GM12801 (cell line): ENCODE measurements around the gene UROC1.

ENCODE experiments used
- TF ChIP-seq, protein P1 (sequence below): IDR thresholded peaks from one replicate; pipeline ENCODE4 v1.5.1; 2011; ENCODE audit warnings: control low read depth; ENCODE audit not compliant: insufficient read length; ENCODE audit errors: extremely low read depth

Gene UROC1

DNA sequence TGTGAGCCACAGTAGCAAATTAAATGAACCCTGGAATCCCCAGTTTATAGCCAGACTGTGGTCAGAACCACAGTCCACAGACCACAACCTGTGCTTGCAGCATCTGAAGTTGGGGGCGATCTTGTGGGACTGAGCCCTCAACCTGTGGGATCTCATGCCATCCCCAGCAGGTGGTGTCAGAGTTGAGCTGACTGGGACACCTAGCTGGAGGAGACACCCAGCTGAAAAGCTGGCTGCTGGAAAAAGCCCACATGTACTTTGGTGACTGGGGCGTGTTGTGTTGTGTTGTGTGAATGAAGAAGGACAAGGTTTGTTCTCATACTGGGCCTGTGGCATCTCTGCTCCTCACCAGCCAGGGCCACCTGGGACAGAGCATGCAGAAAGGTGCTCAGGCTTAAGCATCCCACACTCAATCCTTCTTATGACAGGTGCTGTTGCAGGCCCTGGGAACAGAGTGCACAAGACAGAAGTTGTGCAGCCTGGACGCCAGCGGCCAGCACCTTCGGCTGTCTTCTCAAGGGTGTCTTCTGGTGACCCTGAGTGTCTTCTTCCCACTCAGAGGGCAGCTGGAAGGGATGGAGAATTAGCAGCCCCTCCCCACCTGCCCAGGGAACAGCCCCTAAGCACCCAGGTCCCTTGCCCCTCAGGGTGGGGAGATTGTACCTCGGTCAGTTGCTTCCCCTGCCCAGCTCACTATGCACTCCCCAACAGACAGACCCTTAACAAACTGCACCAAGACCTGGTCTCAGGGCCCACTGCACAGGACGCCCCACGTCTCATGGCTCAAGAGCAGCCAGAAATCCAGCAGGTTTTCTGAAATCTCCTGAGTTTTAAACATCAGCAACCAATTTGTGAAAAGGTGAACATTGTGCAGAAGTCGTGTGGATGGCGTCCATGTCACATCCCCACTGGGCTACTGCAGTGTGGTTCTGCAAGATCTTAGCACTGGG is 2.2 kb upstream of the UROC1 start:
- TF ChIP-seq, protein P1, sequence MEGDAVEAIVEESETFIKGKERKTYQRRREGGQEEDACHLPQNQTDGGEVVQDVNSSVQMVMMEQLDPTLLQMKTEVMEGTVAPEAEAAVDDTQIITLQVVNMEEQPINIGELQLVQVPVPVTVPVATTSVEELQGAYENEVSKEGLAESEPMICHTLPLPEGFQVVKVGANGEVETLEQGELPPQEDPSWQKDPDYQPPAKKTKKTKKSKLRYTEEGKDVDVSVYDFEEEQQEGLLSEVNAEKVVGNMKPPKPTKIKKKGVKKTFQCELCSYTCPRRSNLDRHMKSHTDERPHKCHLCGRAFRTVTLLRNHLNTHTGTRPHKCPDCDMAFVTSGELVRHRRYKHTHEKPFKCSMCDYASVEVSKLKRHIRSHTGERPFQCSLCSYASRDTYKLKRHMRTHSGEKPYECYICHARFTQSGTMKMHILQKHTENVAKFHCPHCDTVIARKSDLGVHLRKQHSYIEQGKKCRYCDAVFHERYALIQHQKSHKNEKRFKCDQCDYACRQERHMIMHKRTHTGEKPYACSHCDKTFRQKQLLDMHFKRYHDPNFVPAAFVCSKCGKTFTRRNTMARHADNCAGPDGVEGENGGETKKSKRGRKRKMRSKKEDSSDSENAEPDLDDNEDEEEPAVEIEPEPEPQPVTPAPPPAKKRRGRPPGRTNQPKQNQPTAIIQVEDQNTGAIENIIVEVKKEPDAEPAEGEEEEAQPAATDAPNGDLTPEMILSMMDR: no peak

GRCh38 chr3:126518779-126519177 is 1.2 kb upstream of the UROC1 start:
- TF ChIP-seq, protein P1: no peak

- TF ChIP-seq, protein P1: no peak
These were observed 609 bp upstream of the UROC1 start for GRCh38 chr3:126517986-126518778.

- TF ChIP-seq, protein P1: no peak
These were observed 660 bp downstream of the UROC1 start for GRCh38 chr3:126516936-126517290.

DNA sequence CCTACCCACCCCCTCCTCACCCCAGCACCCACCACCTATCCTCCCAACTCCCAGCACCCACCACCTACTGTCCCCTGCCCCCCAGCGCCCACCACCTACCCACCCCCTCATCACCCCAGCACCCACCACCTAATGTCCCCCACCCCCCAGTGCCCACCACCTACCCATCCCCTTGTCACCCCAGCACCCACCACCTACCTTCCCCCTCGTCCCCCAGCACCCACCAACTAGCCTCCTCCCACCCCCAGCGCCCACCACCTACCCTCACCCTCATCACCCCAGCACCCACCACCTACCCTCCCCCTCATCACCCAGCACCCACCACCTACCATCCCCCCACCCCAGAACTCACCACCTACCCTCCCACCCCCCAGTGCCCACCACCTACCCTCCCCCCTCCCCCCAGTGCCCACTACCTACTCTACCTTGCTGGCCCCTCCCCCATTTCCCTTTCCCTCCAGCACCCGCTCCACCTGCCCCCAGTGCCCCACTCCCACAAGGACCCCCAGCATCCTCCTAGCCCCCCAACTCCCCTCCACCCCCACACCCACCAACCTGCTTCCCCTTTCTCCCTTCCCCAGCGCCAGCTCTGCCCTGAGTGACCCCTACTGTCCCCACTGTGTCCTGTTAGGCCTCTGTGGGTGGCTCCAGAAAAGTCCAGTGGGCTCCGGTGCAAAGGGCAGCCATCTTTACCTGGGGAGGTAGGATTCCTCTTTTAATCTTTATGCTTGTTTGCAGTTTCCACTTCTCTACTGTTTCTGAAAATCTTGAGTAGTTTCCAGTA is 1.2 kb downstream of the UROC1 start:
- TF ChIP-seq, protein P1: no peak

GRCh38 chr3:126515066-126515706 is 2.4 kb downstream of the UROC1 start:
- TF ChIP-seq, protein P1: no peak
